HG03442 (cell line): ENCODE results near the gene ATP9A.
"Not testable (repeated sequence)": the region's sequence is repeated elsewhere in the genome, so short reads cannot be mapped to it uniquely, and the experiment has no call there.

Experiments
- ATAC-seq: cut with Tn5 transposase; IDR thresholded peaks from one replicate; pipeline ENCODE4 v1.9.1; 2021; ENCODE audit warnings: mild to moderate bottlenecking, moderate library complexity; ENCODE audit not compliant: unreplicated experiment

Gene ATP9A

DNA sequence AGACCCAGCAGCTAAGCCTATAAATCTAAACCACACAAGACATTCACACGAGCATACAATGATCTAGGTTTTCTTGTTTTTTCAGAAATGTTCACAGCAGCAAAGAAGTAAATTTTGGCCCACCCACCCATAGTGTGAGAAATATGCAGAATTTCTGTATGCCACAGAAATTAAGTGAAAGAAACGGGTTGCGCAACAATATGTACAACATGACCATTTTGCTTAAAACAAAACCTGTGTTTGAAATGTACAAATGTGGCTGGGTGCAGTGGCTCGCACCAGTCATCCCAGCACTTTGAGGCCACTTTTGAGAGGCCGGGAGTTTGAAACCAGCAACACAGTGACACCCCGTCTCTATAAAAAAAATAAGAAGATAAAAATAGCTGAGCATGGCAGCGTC is 24.8 kb upstream of the ATP9A start:
- ATAC-seq: no peak

GRCh38 chr20:51791626-51792025 is 23.4 kb upstream of the ATP9A start:
- no peak for ATAC-seq

DNA sequence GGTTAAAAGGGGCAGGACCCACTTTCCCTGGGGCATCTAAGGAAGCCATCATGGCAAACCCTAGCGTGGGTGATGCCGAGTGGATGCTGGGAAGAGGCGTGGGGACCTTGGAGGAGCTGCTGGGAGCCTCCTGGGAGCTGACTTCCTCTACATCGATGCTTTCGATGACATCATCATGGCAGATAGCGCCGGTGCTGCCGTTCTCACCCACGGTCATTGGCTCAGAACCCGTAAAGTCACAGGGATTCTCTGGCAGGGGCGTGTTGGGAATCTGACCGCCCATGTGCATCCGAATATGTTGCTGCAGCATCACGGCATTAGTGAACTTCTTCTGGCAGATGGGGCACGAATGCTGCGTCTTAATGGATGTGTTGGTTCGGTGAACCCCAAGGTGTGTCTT is 22.1 kb upstream of the ATP9A start:
- no peak for ATAC-seq

- ATAC-seq: no peak
Measured at GRCh38 chr20:51789434-51789833, 21.2 kb upstream of the ATP9A start.

- ATAC-seq: no peak
Measured at GRCh38 chr20:51788822-51789221, 20.6 kb upstream of the ATP9A start.

DNA sequence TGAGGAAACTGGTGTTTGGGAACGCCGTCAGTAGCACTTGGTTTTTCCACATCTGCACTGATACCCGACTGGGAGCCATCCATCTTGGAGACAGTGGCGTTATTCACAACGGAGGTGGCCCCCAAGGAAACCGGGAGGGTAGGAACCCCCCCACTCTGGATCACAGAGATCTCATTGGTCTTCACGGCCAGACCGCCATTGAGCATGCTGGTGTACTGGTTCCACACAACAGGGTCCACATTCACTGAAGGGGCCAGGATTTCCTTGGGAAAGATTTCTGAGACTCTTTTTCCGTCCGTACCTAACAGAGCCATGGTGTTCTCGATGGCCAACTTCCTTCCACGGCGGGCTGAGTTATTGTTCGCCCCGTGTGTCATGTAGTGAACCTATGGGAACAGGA is 16.1 kb upstream of the ATP9A start:
- ATAC-seq: no peak

GRCh38 chr20:51778229-51778759 is 10.1 kb upstream of the ATP9A start:
- not testable (repeated sequence) for ATAC-seq

DNA sequence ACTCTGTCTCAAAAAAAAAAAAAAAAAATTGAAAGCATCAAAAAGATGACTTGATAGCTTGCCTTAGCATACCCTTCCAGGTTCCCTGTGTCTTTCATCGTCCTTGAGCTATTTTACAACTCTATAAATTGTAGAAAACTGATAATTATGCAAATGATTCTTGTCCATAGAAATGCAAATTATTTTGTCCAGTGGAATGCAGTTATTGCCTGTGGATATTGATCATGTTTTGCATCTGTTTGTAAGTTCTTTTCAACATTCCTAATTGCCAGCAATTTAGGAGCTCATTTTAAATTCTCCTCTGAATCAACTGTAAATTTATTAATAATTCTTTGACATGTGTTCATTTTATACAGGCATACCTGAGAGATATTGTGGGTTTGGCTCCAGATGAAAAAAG is 7.1 kb upstream of the ATP9A start:
- no peak for ATAC-seq

DNA sequence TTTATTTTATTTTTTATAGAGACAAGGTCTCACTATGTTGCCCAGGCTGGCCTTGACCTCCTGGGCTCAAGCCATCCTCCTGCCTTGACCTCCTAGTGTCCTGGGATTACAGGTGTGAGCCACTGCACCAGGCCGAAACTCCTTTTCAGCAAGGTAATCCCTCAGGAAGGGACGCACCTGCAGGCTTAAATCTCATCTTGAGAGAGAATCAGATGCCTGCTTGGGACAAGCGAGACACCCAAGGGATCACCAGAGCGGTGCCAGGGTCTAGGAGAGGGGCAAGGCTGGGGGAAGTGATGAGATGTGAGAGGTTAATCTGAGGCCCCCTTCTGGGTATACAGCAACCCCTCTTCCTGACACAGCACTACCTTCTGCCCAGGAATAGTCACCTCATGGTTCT is 4.0 kb upstream of the ATP9A start:
- ATAC-seq: no peak

GRCh38 chr20:51769976-51770615 is 1.9 kb upstream of the ATP9A start:
- no peak for ATAC-seq

DNA sequence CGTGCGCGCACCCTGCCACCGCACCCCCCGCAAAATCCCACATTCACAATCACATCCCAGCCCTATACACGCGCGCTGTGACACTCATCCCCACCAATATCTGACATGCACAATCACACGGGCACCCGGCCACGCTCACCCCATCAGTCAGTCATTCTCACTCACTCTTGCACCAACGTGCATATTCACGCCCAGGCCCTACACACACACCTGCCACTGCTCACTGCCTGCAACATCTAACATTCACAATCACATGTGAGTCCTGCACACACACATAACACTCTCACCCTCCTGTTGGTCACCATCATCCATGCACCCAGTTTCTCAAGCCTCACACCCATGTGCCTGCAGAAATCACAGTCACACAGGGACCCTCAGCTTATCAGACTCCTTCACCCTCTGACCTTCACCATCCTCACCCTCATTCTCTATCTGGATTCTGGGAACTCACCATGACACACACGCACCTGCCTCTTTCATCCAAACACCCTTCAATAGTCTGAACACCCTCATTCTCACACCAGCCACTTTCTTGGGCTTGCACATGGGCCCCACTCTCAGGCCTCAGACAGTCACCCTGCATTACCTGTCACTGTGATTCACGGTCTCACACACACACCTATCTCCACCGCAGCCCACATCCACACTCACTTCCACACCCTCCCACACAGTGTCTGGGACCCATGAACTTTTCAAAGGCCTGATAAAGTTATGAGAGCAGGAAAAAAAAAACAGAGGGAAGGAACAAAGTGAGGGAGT is 748 bp upstream of the ATP9A start:
- ATAC-seq: no peak

GRCh38 chr20:51766994-51767866 is 960 bp downstream of the ATP9A start:
- no peak for ATAC-seq

GRCh38 chr20:51765381-51765780 is 2.8 kb downstream of the ATP9A start:
- not testable (repeated sequence) for ATAC-seq

GRCh38 chr20:51763965-51764602 is 4.1 kb downstream of the ATP9A start:
- no peak for ATAC-seq

DNA sequence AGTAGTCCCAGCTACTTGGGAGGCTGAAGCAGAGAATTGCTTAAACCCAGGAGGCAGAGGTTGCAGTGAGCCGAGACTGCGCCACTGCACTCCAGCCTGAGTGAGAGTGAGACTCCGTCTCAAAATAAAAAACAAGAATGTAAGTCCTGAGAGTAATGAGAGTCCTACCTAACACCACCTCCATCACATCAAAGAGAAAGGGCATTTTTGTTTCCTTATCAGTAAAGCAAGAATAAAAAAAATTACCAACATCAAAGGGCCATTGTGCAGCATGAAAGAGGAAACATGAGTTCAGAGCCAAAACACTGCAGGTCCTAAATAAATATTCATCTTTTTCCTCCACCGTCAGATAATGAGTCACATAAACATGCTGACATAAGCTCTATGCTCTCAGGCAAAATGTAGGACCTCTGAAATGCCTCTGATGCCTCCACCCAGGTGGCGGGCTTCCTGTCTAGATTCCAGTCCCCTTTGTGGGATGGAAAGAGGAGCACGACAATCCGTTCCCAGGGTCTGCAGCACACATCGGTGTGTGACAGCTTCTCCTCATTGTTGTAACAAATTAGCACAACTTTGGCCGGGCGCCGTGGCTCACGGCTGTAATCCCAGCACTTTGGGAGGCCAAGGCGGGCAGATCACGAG is 7.2 kb downstream of the ATP9A start:
- no peak for ATAC-seq

GRCh38 chr20:51759769-51760510 is 8.2 kb downstream of the ATP9A start:
- ATAC-seq: no peak

DNA sequence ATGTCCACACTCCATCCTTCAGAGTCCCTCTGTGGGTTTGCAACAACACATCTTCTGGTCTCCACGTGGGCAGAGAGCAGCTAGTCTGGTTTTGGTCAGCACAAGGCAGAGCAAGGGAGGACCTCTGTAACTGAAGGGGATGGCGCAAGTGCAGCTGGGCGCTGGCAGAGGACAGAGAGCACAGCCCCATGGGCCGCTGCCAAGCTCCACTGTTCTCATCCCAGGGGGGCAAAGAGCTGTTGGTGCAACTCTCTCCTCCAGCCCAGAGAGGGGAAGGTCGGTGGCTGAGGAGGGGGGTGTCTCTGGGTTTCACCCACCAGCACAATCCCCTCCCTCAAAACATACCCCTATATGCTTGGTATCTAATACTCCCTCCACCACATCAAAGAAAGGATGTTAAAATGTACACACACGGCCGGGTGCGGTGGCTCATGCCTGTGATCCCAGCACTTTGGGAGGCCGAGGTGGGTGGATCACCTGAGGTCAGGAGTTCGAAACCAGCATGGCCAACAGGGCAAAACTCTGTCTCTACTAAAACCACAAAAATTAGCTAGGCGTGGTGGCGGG is 9.1 kb downstream of the ATP9A start:
- ATAC-seq: no peak

DNA sequence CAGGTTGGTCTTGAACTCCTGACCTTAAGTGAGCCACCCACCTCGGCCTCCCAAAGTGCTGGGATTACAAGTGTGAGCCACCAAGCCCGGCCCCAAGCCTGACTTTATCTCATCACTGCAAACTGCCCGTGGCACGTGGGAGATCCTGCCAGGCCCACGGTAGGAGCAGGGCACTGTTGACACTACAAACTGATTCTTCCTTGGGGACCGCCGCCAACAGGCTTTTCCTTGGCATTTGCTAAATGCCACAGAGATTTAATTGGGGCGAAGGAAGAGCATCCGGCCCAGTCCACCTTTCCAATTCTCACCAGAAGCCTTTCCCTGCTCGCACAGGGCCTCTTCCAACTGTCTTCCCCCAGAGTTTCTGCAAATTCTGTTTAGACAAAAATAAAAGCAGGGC is 11.0 kb downstream of the ATP9A start:
- no peak for ATAC-seq

DNA sequence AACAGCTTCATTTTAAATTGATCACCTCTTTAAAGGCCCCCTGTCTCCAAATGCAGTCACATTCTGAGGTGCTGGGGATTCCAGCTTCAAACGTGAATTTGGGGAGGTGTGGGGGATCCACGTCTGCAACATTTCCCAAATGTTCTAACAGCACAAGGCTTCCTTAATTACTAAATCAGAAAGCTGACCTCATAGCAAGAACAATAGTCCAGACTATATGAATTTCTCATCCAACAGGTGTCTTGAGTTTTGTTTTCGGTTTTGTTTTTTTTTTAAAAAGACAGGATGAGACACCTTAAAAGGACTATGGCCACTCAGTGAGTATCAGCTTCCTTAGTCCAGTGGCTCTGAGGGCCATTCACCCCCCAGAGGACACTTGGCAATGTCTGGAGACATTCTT is 11.5 kb downstream of the ATP9A start:
- ATAC-seq: peak; percentile 46
